ENCODE measurements around the gene POLQ. TPM values are rescaled to one million over a fixed set of nuclear protein-coding genes. Genes with fewer than 3 reads are reported as not detected.

Gene POLQ
- total and polyA plus RNA-seq, 2 of the 8 experiments (the other 6 are each of a cell fraction or from before 2014, with no cell fraction given): 3.6 to 15.3 TPM

GRCh38 chr3:121436641-121437040 lies 109.1 kb downstream of the POLQ start:
- CTCF ChIA-PET (ENCODE audit: partially characterized antibody): no interaction called here
- Histone ChIP-seq H3K9ac (replicated peaks in 1 of 4; ENCODE audit: extremely low read depth in 1 of 4, low read depth in 3 of 4, low read length in 3 of 4) (no peak overlapping the region), H2AFZ (ENCODE audit: low read length) (no peak overlapping the region), H3K4me2 (ENCODE audit: insufficient read depth in 1 of 2, low read depth in 2 of 2, low read length in 2 of 2) (no peak overlapping the region), H2BK120ac (replicated peaks; ENCODE audit: low read depth, low read length) (no peak overlapping the region), H3K27me3 (replicated peaks in 1 of 4; ENCODE audit: control insufficient read depth in 3 of 4, extremely low read depth in 1 of 4, insufficient read depth in 3 of 4, low read length in 3 of 4) (no peaks in the 10 kb centered on the region), H3K79me2 (ENCODE audit: control insufficient read depth in 1 of 2, insufficient read depth in 2 of 2, low read length in 2 of 2) (no peaks in the 10 kb centered on the region), H4K20me1 (replicated peaks in 1 of 2; ENCODE audit: control insufficient read depth in 1 of 2, insufficient read depth in 2 of 2, low read length in 2 of 2) (no peaks in the 10 kb centered on the region), H4K5ac (ENCODE audit: insufficient read length, low read depth, low read length) (no peak overlapping the region), H3K36me3 (ENCODE audit: control insufficient read depth in 2 of 4, insufficient read depth in 4 of 4, low read length in 3 of 4) (peaks cover 3 to 34% (median 19%) of the 10 kb centered on the region in 4 experiments), H2BK5ac (ENCODE audit: low read depth, low read length) (no peak overlapping the region), H3K18ac (ENCODE audit: extremely low read depth, low read length) (no peak overlapping the region), H3K56ac (replicated peaks; ENCODE audit: insufficient read length, low read depth, low read length) (no peak overlapping the region), H3K23me2 (ENCODE audit: low read depth, low read length) (no peaks in the 10 kb centered on the region), H3K14ac (ENCODE audit: insufficient read length) (no peak overlapping the region), H3K9me3 (ENCODE audit: insufficient read depth in 2 of 2, low read depth in 1 of 2, low read length in 1 of 2) (no peaks in the 10 kb centered on the region), H2BK12ac (ENCODE audit: low read depth, low read length) (no peak overlapping the region), H3K4me3 (ENCODE audit: extremely low read depth in 1 of 4, insufficient read depth in 2 of 4, low read depth in 3 of 4, low read length in 4 of 4) (no peak overlapping the region), H2BK20ac (ENCODE audit: low read length) (no peak overlapping the region), H2AK5ac (ENCODE audit: low read depth, low read length) (no peak overlapping the region), H3K4ac (replicated peaks; ENCODE audit: insufficient read length, low read depth, low read length) (no peak overlapping the region), H3K79me1 (ENCODE audit: low read depth, low read length) (no peaks in the 10 kb centered on the region), H4K91ac (replicated peaks; ENCODE audit: insufficient read length, low read length) (no peak overlapping the region), H3K23ac (ENCODE audit: insufficient read length) (no peak overlapping the region), H4K8ac (ENCODE audit: extremely low read depth, insufficient read depth, low read length) (no peak overlapping the region), H3K4me1 (replicated peaks in 1 of 4; ENCODE audit: control insufficient read depth in 3 of 4, insufficient read depth in 4 of 4, low read length in 3 of 4) (no peaks in the 10 kb centered on the region), H2BK15ac (ENCODE audit: low read length) (no peak overlapping the region), H3K27ac (ENCODE audit: low read depth, low read length) (no peak overlapping the region)
- DNase-seq (ENCODE audit: low read depth in 1 of 2, low spot score in 2 of 2): no peak
- FAIRE-seq: no peak
- WGBS, 2 experiments (ENCODE audit: extremely low coverage in 1 of 2, insufficient coverage in 1 of 2, insufficient read length in 1 of 2, insufficient replicate concordance in 2 of 2, low coverage in 1 of 2, low lambda C conversion rate in 2 of 2, missing lambda C conversion rate in 1 of 2): 92% methylated on average over 3 of the region's 3 CpGs; no CpG with 5 or more reads in 1 of the 2 experiments
- POLR2A ChIA-PET (ENCODE audit: partially characterized antibody): no interaction called here
- TF ChIP-seq CHD7 (IDR thresholded peaks at IDR 0.05; ENCODE audit: insufficient replicate concordance, low read length): no peak
